IMR-90 (cell line): ENCODE measurements around the gene TRIM38. TPM values are rescaled to one million over a fixed set of nuclear protein-coding genes. Genes with fewer than 3 reads are reported as not detected.

Source experiments
- CTCF ChIP-seq: conservative IDR thresholded peaks from 2 replicates; pipeline ENCODE4 v1.5.1; 2012; ENCODE audit warnings: mild to moderate bottlenecking, low read depth, low read length, improper control_type of control experiment
- NFE2L2 ChIP-seq: fragments of 150-350 bp; IDR thresholded peaks from 2 replicates; pipeline ENCODE4 v1.6.1; 2016; ENCODE audit warnings: low read depth, mild to moderate bottlenecking, low read length
- RAD21 ChIP-seq: IDR thresholded peaks from 2 replicates; pipeline ENCODE4 v1.6.1; 2012; ENCODE audit warnings: low read length, improper control_type of control experiment
- polyA plus RNA-seq, 3 experiments: library from polyadenylated mRNA; depleted of rRNA; stranded (reverse); fragments of >200 nt; gene quantifications; 2 replicates each; pipeline ENCODE4 v1.2.3, GENCODE V29; 2012; ENCODE audit warnings: low replicate concordance in 1 of 3
- total RNA-seq: library from RNA; depleted of rRNA; stranded (reverse); fragments of >200 nt; gene quantifications from 2 replicates; pipeline ENCODE4 v1.2.3, GENCODE V29; 2012

TRIM38 gene
- total and polyA plus RNA-seq, 2 of the 4 experiments (the other 2 are of a cell fraction) = 4.1 to 6.3 TPM

- TF ChIP-seq CTCF (peak; percentile 96), RAD21 (peak; percentile 72), NFE2L2 (peak; percentile 23)
Measured at GRCh38 chr6:26025894-26026832, 63.6 kb downstream of the TRIM38 start (continued).
